ENCODE data around the gene CISD3.
A peak's percentile ranks its signal among the peaks of the same experiment; 100 is the strongest.

Gene CISD3

GRCh38 chr17:38746004-38746848 is 16.1 kb downstream of the CISD3 start:
- DNase-seq = no peak

- peak; percentile 29 for DNase-seq
Measured at GRCh38 chr17:38746849-38747462, 16.8 kb downstream of the CISD3 start.

GRCh38 chr17:38747463-38748148 is 17.5 kb downstream of the CISD3 start:
- no peak for DNase-seq

- DNase-seq = peak; percentile 29
Measured at GRCh38 chr17:38748149-38748891, 18.2 kb downstream of the CISD3 start, which contains the start of gene PCGF2. TSS of gene PCGF2 (minus strand) at chr17:38748336. CDS start at chr17:38740402, 7,934 bp downstream.

GRCh38 chr17:38748892-38749222 is 18.7 kb downstream of the CISD3 start:
- no peak for DNase-seq

- DNase-seq = peak; percentile 63
Measured at GRCh38 chr17:38749223-38750043, 19.3 kb downstream of the CISD3 start.

DNA sequence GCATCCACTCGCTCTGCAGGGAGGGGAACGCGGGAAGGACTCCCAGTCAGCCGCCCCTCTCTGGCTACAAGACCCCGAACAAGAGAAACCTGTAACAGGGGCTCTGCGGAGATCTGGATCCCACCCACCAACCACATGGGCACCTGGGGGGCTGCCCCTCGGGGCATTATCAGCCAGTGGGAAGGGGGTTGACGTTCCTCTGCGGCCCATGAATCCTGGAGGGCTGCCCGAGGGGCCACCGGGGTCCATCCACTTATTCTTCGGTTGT is 19.8 kb downstream of the CISD3 start:
- no peak for DNase-seq

GRCh38 chr17:38750312-38751121 is 20.4 kb downstream of the CISD3 start:
- DNase-seq = peak; percentile 29

GRCh38 chr17:38751144-38751807 is 21.1 kb downstream of the CISD3 start:
- DNase-seq = no peak

DNA sequence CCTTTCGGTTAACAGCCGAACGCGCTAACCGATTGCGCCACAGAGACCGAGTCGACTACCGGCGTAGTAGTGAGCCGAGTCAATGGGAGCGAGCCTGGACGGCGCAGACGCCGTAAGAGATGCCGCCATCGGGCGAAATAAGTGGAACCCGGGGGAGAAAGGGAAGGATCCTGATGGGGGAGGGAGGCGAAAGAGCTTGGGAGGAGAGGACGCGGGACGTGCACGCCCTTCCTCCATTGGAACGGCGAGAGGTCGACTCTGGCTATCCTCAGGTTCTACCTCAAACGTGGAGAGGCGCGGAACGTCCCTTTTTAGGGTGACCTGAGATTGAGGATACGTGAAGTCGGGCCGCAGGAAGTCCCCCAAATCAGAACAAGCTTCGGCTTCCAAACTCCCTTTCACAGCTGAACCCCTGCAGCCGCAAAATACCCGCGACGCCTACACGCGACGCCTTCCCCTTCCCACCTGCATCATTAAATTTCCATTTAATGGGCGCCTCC is 21.7 kb downstream of the CISD3 start:
- peak; percentile 78 for DNase-seq

DNA sequence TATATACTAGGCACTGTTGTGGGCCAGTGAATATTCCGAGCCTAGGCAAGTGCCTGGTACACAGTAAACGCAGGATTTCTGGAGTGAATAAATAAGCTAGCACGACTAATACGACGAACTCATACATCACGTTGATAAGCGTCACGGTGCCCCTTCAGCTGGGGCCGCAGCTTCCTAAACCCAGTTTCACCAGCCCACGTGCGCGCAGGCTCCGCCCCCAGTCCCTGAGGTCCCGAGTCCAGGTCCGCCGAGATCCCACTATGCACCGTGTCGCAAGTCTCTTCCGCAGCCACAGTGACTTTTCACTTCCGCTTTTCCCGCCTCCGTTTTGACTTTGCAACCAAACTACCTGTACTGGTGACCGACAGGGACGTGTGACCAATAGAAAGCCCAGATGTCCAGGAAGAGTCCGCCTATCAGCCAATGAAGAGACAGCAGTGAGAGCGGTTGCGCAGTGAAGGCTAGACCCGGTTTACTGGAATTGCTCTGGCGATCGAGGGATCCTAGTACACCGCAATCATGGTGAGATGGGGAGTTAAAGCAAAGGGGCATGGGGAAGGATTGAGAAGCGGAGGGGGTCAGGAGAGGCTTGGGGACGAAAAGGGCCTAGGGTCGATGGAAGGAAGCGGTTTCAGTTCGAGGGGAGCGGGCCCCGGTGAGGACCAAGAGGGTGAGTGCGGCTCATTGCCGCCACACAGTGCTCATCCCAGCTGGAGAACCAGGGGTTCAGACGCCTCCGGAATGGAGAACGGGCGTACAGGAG is 22.3 kb downstream of the CISD3 start, which contains the start of gene PSMB3:
Gene PSMB3, plus strand, starts transcription at position 434 of the 763 bp plus-strand sequence. Its CDS starts 86 bp downstream, at position 520.
- peak; percentile 100 for DNase-seq

GRCh38 chr17:38753071-38753506 is 22.9 kb downstream of the CISD3 start:
- no peak for DNase-seq

GRCh38 chr17:38761612-38762011 is 31.5 kb downstream of the CISD3 start:
- DNase-seq = no peak

GRCh38 chr17:38762231-38762630 is 32.1 kb downstream of the CISD3 start:
- DNase-seq = no peak

DNA sequence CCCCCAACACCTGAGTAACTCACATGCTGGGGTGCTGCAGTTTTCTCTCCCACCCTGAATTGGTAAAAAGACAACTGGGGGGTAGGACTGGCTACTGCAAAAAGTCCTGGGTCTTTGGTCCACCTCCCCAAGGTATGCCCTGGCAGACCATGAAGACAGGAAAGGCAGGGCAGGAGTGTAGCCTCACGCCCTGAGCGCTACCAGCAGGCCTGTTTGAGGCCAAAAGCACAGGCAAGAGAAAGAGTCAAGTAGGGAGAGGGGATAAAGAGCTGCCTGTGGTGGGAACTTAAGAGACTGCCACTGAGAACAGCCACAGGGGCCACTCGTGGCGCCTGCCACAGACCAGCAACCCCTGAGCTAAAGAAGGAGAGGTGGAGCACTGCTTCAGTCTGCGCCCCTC is 36.2 kb downstream of the CISD3 start:
- DNase-seq = no peak

- no peak for DNase-seq
Measured at GRCh38 chr17:38768417-38768816, 38.3 kb downstream of the CISD3 start.

- no peak for DNase-seq
Measured at GRCh38 chr17:38773258-38773657, 43.1 kb downstream of the CISD3 start.

- no peak for DNase-seq
Measured at GRCh38 chr17:38777641-38778250, 47.6 kb downstream of the CISD3 start.
